HCT116 (cell line): Measurements from ENCODE around the gene SDK2.

ENCODE experiments used
- CTCF ChIP-seq, 3 experiments: fragments of 200-600 bp in 1 of 3; sonication (generic) in 1 of 3; IDR thresholded peaks in 2 of 3; conservative IDR thresholded peaks in 1 of 3; 2 replicates each; pipeline ENCODE4 v1.5.1; 2012 to 2017; ENCODE audit warnings: low read depth in 2 of 3, low read length in 2 of 3, antibody characterized with exemption in 1 of 3, borderline replicate concordance in 1 of 3, control low read depth in 1 of 3, mild to moderate bottlenecking in 1 of 3, mixed read lengths in 1 of 3, mixed run types in 1 of 3, moderate library complexity in 1 of 3; ENCODE audit not compliant: insufficient read depth in 1 of 3
- EZH2 ChIP-seq: fragments of 200-600 bp; sonication (generic); IDR thresholded peaks from 2 replicates; pipeline ENCODE4 v1.6.1; 2017; ENCODE audit warnings: antibody characterized with exemption, mixed run types
- EZH2phosphoT487 ChIP-seq: fragments of 200-600 bp; IDR thresholded peaks from 2 replicates; pipeline ENCODE4 v1.6.1; 2018; ENCODE audit warnings: antibody characterized with exemption, borderline replicate concordance
- POLR2A ChIP-seq: IDR thresholded peaks from 2 replicates; pipeline ENCODE4 v1.7.0; 2011; ENCODE audit warnings: borderline replicate concordance; ENCODE audit not compliant: insufficient read depth, insufficient read length; ENCODE audit errors: extremely low read depth
- RAD21 ChIP-seq: IDR thresholded peaks from 2 replicates; pipeline ENCODE4 v1.6.1; 2012; ENCODE audit warnings: low read depth, mild to moderate bottlenecking
- REST ChIP-seq: IDR thresholded peaks from 2 replicates; pipeline ENCODE4 v1.6.1; 2012; ENCODE audit warnings: low read depth
- SIN3A ChIP-seq: IDR thresholded peaks from 2 replicates; pipeline ENCODE4 v1.6.1; 2012; ENCODE audit warnings: low read depth
- TCF7L2 ChIP-seq: IDR thresholded peaks from 2 replicates; pipeline ENCODE4 v1.7.0; 2011; ENCODE audit warnings: borderline replicate concordance, inconsistent platforms; ENCODE audit not compliant: insufficient read depth, insufficient read length; ENCODE audit errors: extremely low read depth

- TF ChIP-seq REST (no peak), CTCF (IDR thresholded peaks at IDR 0.05 in 2 of 3, conservative IDR thresholded peaks at IDR 0.05 in 1 of 3; ENCODE audit: borderline replicate concordance in 1 of 3, insufficient read depth in 1 of 3, low read depth in 2 of 3, low read length in 2 of 3) (no peak), POLR2A (no peak), RAD21 (no peak), EZH2phosphoT487 (no peak), TCF7L2 (no peak), SIN3A (no peak), EZH2 (no peak)
These were observed 39.9 kb upstream of the SDK2 start for GRCh38 chr17:73684183-73684582.
